GM19328 (cell line): ENCODE measurements around the gene ABLIM3.

ENCODE experiments used
- ATAC-seq: cut with Tn5 transposase; IDR thresholded peaks from one replicate; pipeline ENCODE4 v1.9.1; 2021; ENCODE audit warnings: mild to moderate bottlenecking, moderate library complexity; ENCODE audit not compliant: unreplicated experiment

ABLIM3 gene

GRCh38 chr5:149277801-149278200 lies 136.5 kb downstream of the ABLIM3 start:
- no peak for ATAC-seq

GRCh38 chr5:149278451-149279210 lies 137.3 kb downstream of the ABLIM3 start:
- ATAC-seq, result no peak

- ATAC-seq, result no peak
These were observed 138.4 kb downstream of the ABLIM3 start for GRCh38 chr5:149279661-149280060.

- ATAC-seq, result no peak
These were observed 138.8 kb downstream of the ABLIM3 start for GRCh38 chr5:149280124-149280523.

- no peak for ATAC-seq
These were observed 139.5 kb downstream of the ABLIM3 start for GRCh38 chr5:149280802-149281201.

- no peak for ATAC-seq
These were observed 141.0 kb downstream of the ABLIM3 start for GRCh38 chr5:149282027-149282965.

GRCh38 chr5:149282966-149283332 lies 141.7 kb downstream of the ABLIM3 start:
- no peak for ATAC-seq

- ATAC-seq, result no peak
These were observed 142.6 kb downstream of the ABLIM3 start for GRCh38 chr5:149283626-149284480.

- no peak for ATAC-seq
These were observed 143.2 kb downstream of the ABLIM3 start for GRCh38 chr5:149284501-149284900.

GRCh38 chr5:149285153-149285552 lies 143.9 kb downstream of the ABLIM3 start:
- no peak for ATAC-seq

GRCh38 chr5:149288436-149288835 lies 147.1 kb downstream of the ABLIM3 start:
- ATAC-seq, result no peak

- ATAC-seq, result no peak
These were observed 148.0 kb downstream of the ABLIM3 start for GRCh38 chr5:149289301-149289700.

GRCh38 chr5:149294872-149295829 lies 153.9 kb downstream of the ABLIM3 start:
- ATAC-seq, result no peak

- no peak for ATAC-seq
These were observed 156.2 kb downstream of the ABLIM3 start for GRCh38 chr5:149297340-149298025.

- ATAC-seq, result no peak
These were observed 156.9 kb downstream of the ABLIM3 start for GRCh38 chr5:149298163-149298562.

GRCh38 chr5:149298842-149299404 lies 157.6 kb downstream of the ABLIM3 start:
- no peak for ATAC-seq

GRCh38 chr5:149299451-149300054 lies 158.3 kb downstream of the ABLIM3 start:
- no peak for ATAC-seq

- no peak for ATAC-seq
These were observed 159.1 kb downstream of the ABLIM3 start for GRCh38 chr5:149300441-149300840.
